Type B pancreatic cell (in vitro differentiated cells): Measurements from ENCODE around the gene SMIM29. TPM values are rescaled to one million over a fixed set of nuclear protein-coding genes. Genes with fewer than 3 reads are reported as not detected.
A peak's percentile ranks its signal among the peaks of the same experiment; 100 is the strongest.

Experiments
- DNase-seq: peaks from one replicate; pipeline ENCODE4 v3.0.0; 2021; ENCODE audit warnings: mixed read lengths; ENCODE audit not compliant: unreplicated experiment; ENCODE audit errors: extremely low spot score
- H3K27ac Mint-ChIP-seq: 2 replicates; pipeline ENCODE4 v1.8.0; 2021; ENCODE audit warnings: mild to moderate bottlenecking, mixed read lengths
- H3K27me3 Mint-ChIP-seq: 2 replicates; pipeline ENCODE4 v1.8.0; 2021; ENCODE audit warnings: mixed read lengths
- H3K36me3 Mint-ChIP-seq: 2 replicates; pipeline ENCODE4 v1.8.0; 2021; ENCODE audit warnings: mixed read lengths
- H3K4me1 Mint-ChIP-seq: one replicate; pipeline ENCODE4 v1.8.0; 2021; ENCODE audit warnings: mixed read lengths; ENCODE audit not compliant: unreplicated experiment
- H3K4me3 Mint-ChIP-seq: 2 replicates; pipeline ENCODE4 v1.8.0; 2021; ENCODE audit warnings: mild to moderate bottlenecking, mixed read lengths
- H3K9me3 Mint-ChIP-seq: 2 replicates; pipeline ENCODE4 v1.8.0; 2021; ENCODE audit warnings: mixed read lengths
- CTCF ChIP-seq: fragments of 200-600 bp; sonication (generic); conservative IDR thresholded peaks from 2 replicates; pipeline ENCODE4 v1.5.0; 2021; ENCODE audit warnings: antibody characterized with exemption, mild to moderate bottlenecking
- long read RNA-seq: library from polyadenylated mRNA; unstranded; transcript quantifications from one replicate; pipeline ENCODE4 v2.0.0, GENCODE V29; 2020
- total RNA-seq: library from RNA; stranded (reverse); gene quantifications from 2 replicates; pipeline ENCODE4 v1.2.1, GENCODE V29; 2021; ENCODE audit warnings: low replicate concordance

SMIM29 gene
- total RNA-seq: 16.0 and 20.8 TPM in 2 replicates
- long read RNA-seq, partial matches to known transcripts: 0 of 1 reads
- long read RNA-seq, other reads (novel, unspliced or antisense): 0 of 1 reads

GRCh38 chr6:34248727-34249468 lies at the start of gene SMIM29:
SMIM29 (minus strand) TSS chr6:34249006; CDS start chr6:34247791, 1,215 bp downstream.
- H3K27me3 Mint-ChIP-seq: no peaks in the 10 kb centered on the region
- DNase-seq: peak; percentile 99
- H3K27ac Mint-ChIP-seq: peak within 1 kb of the TSS; percentile 90
- H3K9me3 Mint-ChIP-seq: no peaks in the 10 kb centered on the region
- peak within 1 kb of the TSS; percentile 93 for H3K4me3 Mint-ChIP-seq
- peak; percentile 93 for TF ChIP-seq CTCF
- H3K4me1 Mint-ChIP-seq: peaks cover 12% of the 10 kb centered on the region
- H3K36me3 Mint-ChIP-seq: no peaks in the 10 kb centered on the region

- no peaks in the 10 kb centered on the region for H3K27me3 Mint-ChIP-seq
- no peak overlapping the region for H3K4me3 Mint-ChIP-seq
- no peak for DNase-seq
- H3K27ac Mint-ChIP-seq: peak overlapping the region; percentile 36
- peaks cover 26% of the 10 kb centered on the region for H3K36me3 Mint-ChIP-seq
- H3K9me3 Mint-ChIP-seq: no peaks in the 10 kb centered on the region
- H3K4me1 Mint-ChIP-seq: peaks cover 3% of the 10 kb centered on the region
- TF ChIP-seq CTCF: no peak
These were observed 46.9 kb upstream of the SMIM29 start for GRCh38 chr6:34295721-34296120.

GRCh38 chr6:34292954-34293353 lies 44.1 kb upstream of the SMIM29 start:
- Mint-ChIP-seq H3K36me3 (peaks cover 26% of the 10 kb centered on the region), H3K9me3 (no peaks in the 10 kb centered on the region)
- TF ChIP-seq CTCF: no peak

GRCh38 chr6:34289137-34289536 lies 40.3 kb upstream of the SMIM29 start:
- no peaks in the 10 kb centered on the region for H3K27me3 Mint-ChIP-seq
- H3K27ac Mint-ChIP-seq: no peak overlapping the region
- no peaks in the 10 kb centered on the region for H3K9me3 Mint-ChIP-seq
- H3K4me1 Mint-ChIP-seq: peaks cover 16% of the 10 kb centered on the region
- DNase-seq: no peak
- no peak for TF ChIP-seq CTCF
- H3K4me3 Mint-ChIP-seq: no peak overlapping the region
- H3K36me3 Mint-ChIP-seq: peaks cover 29% of the 10 kb centered on the region

More at GRCh38 chr6:34292954-34293353, 44.1 kb upstream of the SMIM29 start:
- Mint-ChIP-seq H3K4me3 (no peak overlapping the region), H3K27ac (no peak overlapping the region), H3K4me1 (peaks cover 3% of the 10 kb centered on the region), H3K27me3 (no peaks in the 10 kb centered on the region)
- no peak for DNase-seq

GRCh38 chr6:34288581-34288980 lies 39.8 kb upstream of the SMIM29 start:
- TF ChIP-seq CTCF: no peak
- no peak for DNase-seq

More at GRCh38 chr6:34288581-34288980, 39.8 kb upstream of the SMIM29 start:
- Mint-ChIP-seq H3K36me3 (peaks cover 29% of the 10 kb centered on the region), H3K4me1 (peaks cover 16% of the 10 kb centered on the region), H3K9me3 (no peaks in the 10 kb centered on the region), H3K27me3 (no peaks in the 10 kb centered on the region), H3K4me3 (no peak overlapping the region), H3K27ac (no peak overlapping the region)
